ENCODE data around the gene LMO3.

The LMO3 gene

GRCh38 chr12:16506394-16506793, 99.6 kb downstream of the LMO3 start:
- no peak overlapping the region for H4K5ac ChIP-seq (ENCODE audit: low read length)
- no peaks in the 10 kb centered on the region for H3K79me2 ChIP-seq (ENCODE audit: control insufficient read depth, insufficient read depth, low read length)
- H3K56ac ChIP-seq (ENCODE audit: low read length): no peak overlapping the region
- DNase-seq: no peak
- H3K79me1 ChIP-seq (ENCODE audit: low read length): no peaks in the 10 kb centered on the region
- H2BK15ac ChIP-seq (replicated peaks; ENCODE audit: low read depth): no peak overlapping the region
- H3K36me3 ChIP-seq (ENCODE audit: control insufficient read depth, insufficient read depth, low read length): no peaks in the 10 kb centered on the region
- no peak overlapping the region for H2BK120ac ChIP-seq (ENCODE audit: low read depth, low read length)
- H2AK5ac ChIP-seq (ENCODE audit: low read length): no peak overlapping the region
- no peak overlapping the region for H3K27ac ChIP-seq (ENCODE audit: low read depth, low read length)
- no peak overlapping the region for H3K4me3 ChIP-seq (ENCODE audit: low read length)
- H3K18ac ChIP-seq (ENCODE audit: low read length): no peak overlapping the region
- H3K4ac ChIP-seq (ENCODE audit: low read depth, low read length): no peak overlapping the region
- H4K8ac ChIP-seq (ENCODE audit: low read depth, low read length): no peak overlapping the region
- no peaks in the 10 kb centered on the region for H3K27me3 ChIP-seq (ENCODE audit: insufficient read depth, low read length, poor library complexity)
- H3K23ac ChIP-seq (ENCODE audit: low read length): no peak overlapping the region
- no peaks in the 10 kb centered on the region for H3K4me1 ChIP-seq (ENCODE audit: control insufficient read depth, low read depth, low read length)
- H3K9ac ChIP-seq (ENCODE audit: low read length): no peak overlapping the region
- no peak overlapping the region for H2BK5ac ChIP-seq (ENCODE audit: low read length)
- H3K4me2 ChIP-seq (ENCODE audit: low read length): no peak overlapping the region

GRCh38 chr12:16504200-16504599, 101.8 kb downstream of the LMO3 start:
- Histone ChIP-seq H3K4me3 (ENCODE audit: low read length) (no peak overlapping the region), H3K27me3 (ENCODE audit: insufficient read depth, low read length, poor library complexity) (no peaks in the 10 kb centered on the region), H3K36me3 (ENCODE audit: control insufficient read depth, insufficient read depth, low read length) (no peaks in the 10 kb centered on the region), H3K18ac (ENCODE audit: low read length) (no peak overlapping the region), H3K9ac (ENCODE audit: low read length) (no peak overlapping the region), H2BK5ac (ENCODE audit: low read length) (no peak overlapping the region), H4K8ac (ENCODE audit: low read depth, low read length) (no peak overlapping the region), H3K79me1 (ENCODE audit: low read length) (no peaks in the 10 kb centered on the region), H2BK15ac (replicated peaks; ENCODE audit: low read depth) (no peak overlapping the region), H3K4me1 (ENCODE audit: control insufficient read depth, low read depth, low read length) (no peaks in the 10 kb centered on the region), H3K23ac (ENCODE audit: low read length) (no peak overlapping the region), H2BK120ac (ENCODE audit: low read depth, low read length) (no peak overlapping the region), H2AK5ac (ENCODE audit: low read length) (no peak overlapping the region), H3K27ac (ENCODE audit: low read depth, low read length) (no peak overlapping the region), H3K56ac (ENCODE audit: low read length) (no peak overlapping the region), H4K5ac (ENCODE audit: low read length) (no peak overlapping the region), H3K79me2 (ENCODE audit: control insufficient read depth, insufficient read depth, low read length) (no peaks in the 10 kb centered on the region), H3K4ac (ENCODE audit: low read depth, low read length) (no peak overlapping the region), H3K4me2 (ENCODE audit: low read length) (no peak overlapping the region)
- 100% methylated on average over 1 of the region's 1 CpG for WGBS (ENCODE audit: extremely low coverage, insufficient coverage, low lambda C conversion rate)
- no peak for DNase-seq

DNA sequence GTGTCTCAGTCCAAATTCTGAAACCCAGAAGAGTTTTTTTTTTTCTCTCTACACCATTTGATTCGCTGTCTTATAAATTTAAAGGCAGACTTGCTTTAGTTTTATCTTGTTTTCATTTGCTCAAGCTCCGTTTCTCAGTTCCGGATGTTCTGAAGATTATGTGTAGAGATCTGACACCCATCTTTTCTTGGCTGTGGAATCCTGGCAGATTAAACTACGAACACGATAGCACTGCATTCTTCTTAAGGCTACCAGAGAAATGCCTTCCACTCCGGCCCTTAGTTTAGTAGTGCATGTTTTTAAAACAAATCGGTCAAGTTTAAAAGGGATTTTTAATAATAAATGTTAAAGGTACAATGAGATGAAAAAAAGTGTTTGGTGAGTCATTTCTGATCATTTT, 106.4 kb downstream of the LMO3 start:
- no peak overlapping the region for H2BK5ac ChIP-seq (ENCODE audit: low read length)
- no peak overlapping the region for H2BK120ac ChIP-seq (ENCODE audit: low read depth, low read length)
- no peak overlapping the region for H3K4ac ChIP-seq (ENCODE audit: low read depth, low read length)
- no peak overlapping the region for H3K4me2 ChIP-seq (ENCODE audit: low read length)
- H3K18ac ChIP-seq (ENCODE audit: low read length): no peak overlapping the region
- no peaks in the 10 kb centered on the region for H3K79me1 ChIP-seq (ENCODE audit: low read length)
- no peak overlapping the region for H4K8ac ChIP-seq (ENCODE audit: low read depth, low read length)
- no peak overlapping the region for H2BK15ac ChIP-seq (replicated peaks; ENCODE audit: low read depth)
- no peaks in the 10 kb centered on the region for H3K27me3 ChIP-seq (ENCODE audit: insufficient read depth, low read length, poor library complexity)
- H3K4me1 ChIP-seq (ENCODE audit: control insufficient read depth, low read depth, low read length): no peaks in the 10 kb centered on the region
- no peak overlapping the region for H3K56ac ChIP-seq (ENCODE audit: low read length)
- no peak for DNase-seq
- H3K79me2 ChIP-seq (ENCODE audit: control insufficient read depth, insufficient read depth, low read length): no peaks in the 10 kb centered on the region
- no peak overlapping the region for H2AK5ac ChIP-seq (ENCODE audit: low read length)
- no peak overlapping the region for H3K27ac ChIP-seq (ENCODE audit: low read depth, low read length)
- H3K23ac ChIP-seq (ENCODE audit: low read length): no peak overlapping the region
- 100% methylated on average over 1 of the region's 7 CpGs for WGBS (ENCODE audit: extremely low coverage, insufficient coverage, low lambda C conversion rate)
- H3K36me3 ChIP-seq (ENCODE audit: control insufficient read depth, insufficient read depth, low read length): no peaks in the 10 kb centered on the region
- no peak overlapping the region for H3K4me3 ChIP-seq (ENCODE audit: low read length)
- no peak overlapping the region for H3K9ac ChIP-seq (ENCODE audit: low read length)
- H4K5ac ChIP-seq (ENCODE audit: low read length): no peak overlapping the region
